OCI-LY1 (cell line): ENCODE results near the gene SMYD3.

ENCODE experiments used
- H2AFZ ChIP-seq: fragments of 200-600 bp; sonication (generic), shearing (Covaris generic); 2 replicates; pipeline ENCODE4 v1.6.0; 2014; ENCODE audit warnings: antibody characterized with exemption, mild to moderate bottlenecking, low read length
- H3F3A ChIP-seq: fragments of 200-600 bp; sonication (generic), shearing (Covaris generic); 2 replicates; pipeline ENCODE4 v1.6.0; 2014; ENCODE audit warnings: mild to moderate bottlenecking, antibody characterized with exemption, low read length, moderate library complexity; ENCODE audit not compliant: insufficient read depth
- H3K27ac ChIP-seq: fragments of 200-600 bp; sonication (generic); 2 replicates; pipeline ENCODE4 v1.5.1; 2014; ENCODE audit warnings: low read length, mixed run types, mild to moderate bottlenecking, low read depth; ENCODE audit not compliant: poor library complexity, severe bottlenecking
- H3K27me3 ChIP-seq: fragments of 200-600 bp; sonication (generic); 2 replicates; pipeline ENCODE4 v1.6.0; 2014; ENCODE audit warnings: antibody characterized with exemption, mild to moderate bottlenecking, low read length, moderate library complexity; ENCODE audit not compliant: insufficient read depth
- H3K36me3 ChIP-seq: fragments of 200-600 bp; sonication (generic); 2 replicates; pipeline ENCODE4 v1.6.1; 2014; ENCODE audit warnings: mild to moderate bottlenecking, antibody characterized with exemption, low read length, moderate library complexity, mixed read lengths; ENCODE audit not compliant: insufficient read depth
- H3K4me1 ChIP-seq: fragments of 200-600 bp; sonication (generic); 2 replicates; pipeline ENCODE4 v1.5.1; 2014; ENCODE audit warnings: mild to moderate bottlenecking, low read length, moderate library complexity; ENCODE audit not compliant: insufficient read depth, severe bottlenecking
- H3K4me2 ChIP-seq: fragments of 200-600 bp; sonication (generic), shearing (Covaris generic); 2 replicates; pipeline ENCODE4 v1.6.1; 2014; ENCODE audit warnings: low read length
- H3K4me3 ChIP-seq: fragments of 200-600 bp; sonication (generic); 2 replicates; pipeline ENCODE4 v1.5.1; 2014; ENCODE audit warnings: low read length, low read depth, mild to moderate bottlenecking, mixed read lengths; ENCODE audit not compliant: poor library complexity, severe bottlenecking
- H3K79me2 ChIP-seq: fragments of 200-600 bp; shearing (Covaris generic); 2 replicates; pipeline ENCODE4 v1.6.1; 2016; ENCODE audit warnings: mixed run types, low read length, mixed read lengths; ENCODE audit not compliant: insufficient read depth
- H3K9ac ChIP-seq: fragments of 200-600 bp; sonication (generic), shearing (Covaris generic); 2 replicates; pipeline ENCODE4 v1.6.1; 2014; ENCODE audit warnings: mild to moderate bottlenecking, low read length, mixed read lengths
- H3K9me2 ChIP-seq: fragments of 200-600 bp; sonication (generic), shearing (Covaris generic); 2 replicates; pipeline ENCODE4 v1.6.1; 2014; ENCODE audit warnings: low read depth, mild to moderate bottlenecking, low read length, mixed read lengths
- H3K9me3 ChIP-seq: fragments of 200-600 bp; shearing (Covaris generic); 2 replicates; pipeline ENCODE4 v1.6.1; 2014; ENCODE audit warnings: low read length, mixed read lengths
- H4K20me1 ChIP-seq: fragments of 200-600 bp; sonication (generic), shearing (Covaris generic); 2 replicates; pipeline ENCODE4 v1.6.0; 2016; ENCODE audit warnings: mild to moderate bottlenecking, low read length; ENCODE audit not compliant: insufficient read depth
- EZH2 ChIP-seq: fragments of 200-600 bp; sonication (generic), shearing (Covaris generic); IDR thresholded peaks from 2 replicates; pipeline ENCODE4 v1.8.0; 2017; ENCODE audit warnings: borderline replicate concordance, mixed run types, mild to moderate bottlenecking, antibody characterized with exemption, low read length, moderate library complexity, mixed read lengths
- TF ChIP-seq, protein P1 (sequence below): fragments of 200-600 bp; sonication (generic), shearing (Covaris generic); IDR thresholded peaks from 2 replicates; pipeline ENCODE4 v1.5.1; 2017; ENCODE audit warnings: mild to moderate bottlenecking, antibody characterized with exemption, low read length, moderate library complexity, mixed read lengths

Gene SMYD3

DNA sequence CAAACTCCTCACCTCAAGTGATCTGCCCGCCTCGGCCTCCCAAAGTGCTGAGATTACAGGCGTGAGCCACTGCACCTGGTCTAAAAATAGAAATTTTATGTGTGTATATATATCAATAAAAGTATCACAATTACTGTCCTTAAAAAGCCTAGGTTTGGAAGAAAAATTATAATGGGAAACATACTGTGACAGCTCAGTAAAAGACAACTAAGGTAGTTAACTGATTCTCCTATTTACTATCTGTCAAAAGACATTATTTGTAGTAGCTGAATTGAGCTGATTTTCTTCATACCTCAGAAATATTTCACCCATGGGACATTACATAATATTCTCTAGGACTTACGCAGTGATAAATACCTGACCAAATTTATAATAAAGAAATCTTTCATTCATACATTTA lies 122.5 kb downstream of the SMYD3 start:
- H3K4me1 ChIP-seq: no peaks in the 10 kb centered on the region
- no peak overlapping the region for H3K4me3 ChIP-seq
- TF ChIP-seq EZH2: no peak
- TF ChIP-seq, protein P1, sequence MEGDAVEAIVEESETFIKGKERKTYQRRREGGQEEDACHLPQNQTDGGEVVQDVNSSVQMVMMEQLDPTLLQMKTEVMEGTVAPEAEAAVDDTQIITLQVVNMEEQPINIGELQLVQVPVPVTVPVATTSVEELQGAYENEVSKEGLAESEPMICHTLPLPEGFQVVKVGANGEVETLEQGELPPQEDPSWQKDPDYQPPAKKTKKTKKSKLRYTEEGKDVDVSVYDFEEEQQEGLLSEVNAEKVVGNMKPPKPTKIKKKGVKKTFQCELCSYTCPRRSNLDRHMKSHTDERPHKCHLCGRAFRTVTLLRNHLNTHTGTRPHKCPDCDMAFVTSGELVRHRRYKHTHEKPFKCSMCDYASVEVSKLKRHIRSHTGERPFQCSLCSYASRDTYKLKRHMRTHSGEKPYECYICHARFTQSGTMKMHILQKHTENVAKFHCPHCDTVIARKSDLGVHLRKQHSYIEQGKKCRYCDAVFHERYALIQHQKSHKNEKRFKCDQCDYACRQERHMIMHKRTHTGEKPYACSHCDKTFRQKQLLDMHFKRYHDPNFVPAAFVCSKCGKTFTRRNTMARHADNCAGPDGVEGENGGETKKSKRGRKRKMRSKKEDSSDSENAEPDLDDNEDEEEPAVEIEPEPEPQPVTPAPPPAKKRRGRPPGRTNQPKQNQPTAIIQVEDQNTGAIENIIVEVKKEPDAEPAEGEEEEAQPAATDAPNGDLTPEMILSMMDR: no peak
- no peak overlapping the region for H3K9ac ChIP-seq
- H2AFZ ChIP-seq: no peak overlapping the region
- H3K9me3 ChIP-seq: no peaks in the 10 kb centered on the region
- H3K27me3 ChIP-seq: no peaks in the 10 kb centered on the region
- H3K9me2 ChIP-seq: no peaks in the 10 kb centered on the region
- no peaks in the 10 kb centered on the region for H3K79me2 ChIP-seq
- H3K27ac ChIP-seq: no peak overlapping the region
- H3K4me2 ChIP-seq: no peak overlapping the region
- no peaks in the 10 kb centered on the region for H3F3A ChIP-seq
- no peaks in the 10 kb centered on the region for H3K36me3 ChIP-seq
- no peaks in the 10 kb centered on the region; the same call in 1 of the 2 replicates for H4K20me1 ChIP-seq

DNA sequence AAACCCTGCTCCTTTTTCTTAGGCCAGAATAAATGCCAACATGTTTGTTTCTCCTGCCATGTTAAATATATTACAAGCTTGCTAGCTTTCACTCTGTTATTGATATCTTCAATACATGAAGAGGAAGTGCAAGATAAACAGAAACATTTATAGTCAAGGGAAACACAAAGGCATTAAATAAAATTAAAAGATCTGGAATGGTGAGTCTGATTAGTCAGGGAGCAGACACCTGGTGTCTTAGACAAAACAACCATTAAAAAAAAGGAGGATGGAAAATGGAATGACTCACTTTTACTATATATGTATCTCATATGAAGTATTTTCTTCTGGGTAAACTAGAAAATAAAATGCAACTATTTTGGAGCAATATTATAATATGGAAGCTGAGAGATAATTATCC lies 123.3 kb downstream of the SMYD3 start:
- no peak overlapping the region for H3K4me2 ChIP-seq
- no peaks in the 10 kb centered on the region for H3K36me3 ChIP-seq
- H3K79me2 ChIP-seq: peaks cover 4% of the 10 kb centered on the region; the same call in 1 of the 2 replicates
- no peaks in the 10 kb centered on the region for H3K9me3 ChIP-seq
- no peaks in the 10 kb centered on the region for H3K27me3 ChIP-seq
- H4K20me1 ChIP-seq: no peaks in the 10 kb centered on the region; the same call in 1 of the 2 replicates
- H3K9me2 ChIP-seq: no peaks in the 10 kb centered on the region
- H3F3A ChIP-seq: no peaks in the 10 kb centered on the region
- no peak overlapping the region for H3K9ac ChIP-seq
- H2AFZ ChIP-seq: no peak overlapping the region
- H3K4me1 ChIP-seq: no peaks in the 10 kb centered on the region
- H3K4me3 ChIP-seq: no peak overlapping the region
- H3K27ac ChIP-seq: no peak overlapping the region
- TF ChIP-seq, protein P1: no peak
- no peak for TF ChIP-seq EZH2

DNA sequence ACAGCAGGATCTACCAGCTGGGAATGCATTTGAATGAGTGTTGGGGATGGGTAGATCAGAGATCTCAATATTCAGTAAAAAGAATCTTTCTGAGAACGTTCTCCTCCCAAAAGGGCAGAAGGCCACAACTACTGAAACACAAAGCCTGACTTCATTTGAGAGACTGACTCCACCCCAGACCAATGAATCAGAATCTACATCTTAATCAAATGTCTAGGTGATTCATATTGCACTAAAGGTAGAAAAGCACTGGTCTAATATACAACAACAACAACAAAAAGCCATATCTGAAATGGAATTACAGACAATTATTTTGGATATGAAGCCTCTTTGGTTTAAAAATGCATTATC lies 123.9 kb downstream of the SMYD3 start:
- no peak overlapping the region for H3K27ac ChIP-seq
- no peak for TF ChIP-seq EZH2
- TF ChIP-seq, protein P1: no peak
- no peaks in the 10 kb centered on the region for H3K9me2 ChIP-seq
- H3K36me3 ChIP-seq: no peaks in the 10 kb centered on the region
- peaks cover 4% of the 10 kb centered on the region; the same call in 1 of the 2 replicates for H3K79me2 ChIP-seq
- H3F3A ChIP-seq: no peaks in the 10 kb centered on the region
- H2AFZ ChIP-seq: no peak overlapping the region
- no peaks in the 10 kb centered on the region for H3K9me3 ChIP-seq
- H3K9ac ChIP-seq: no peak overlapping the region
- H3K4me2 ChIP-seq: no peak overlapping the region
- H3K4me3 ChIP-seq: no peak overlapping the region
- H4K20me1 ChIP-seq: no peaks in the 10 kb centered on the region; the same call in 1 of the 2 replicates
- no peaks in the 10 kb centered on the region for H3K27me3 ChIP-seq
- no peaks in the 10 kb centered on the region for H3K4me1 ChIP-seq
